ENCODE data around the gene DDX56.
A peak's percentile ranks its signal among the peaks of the same experiment; 100 is the strongest.
"Not testable (repeated sequence)": the region's sequence is repeated elsewhere in the genome, so short reads cannot be mapped to it uniquely, and the experiment has no call there.

The DDX56 gene

GRCh38 chr7:44595934-44596635 is 22.4 kb upstream of the DDX56 start:
- no peak for DNase-seq

- no peak for DNase-seq
Measured at GRCh38 chr7:44590910-44591309, 17.2 kb upstream of the DDX56 start.

- DNase-seq: peak in 2 of 4 experiments; percentile 7 to 16
Measured at GRCh38 chr7:44587843-44588711, 14.4 kb upstream of the DDX56 start.

DNA sequence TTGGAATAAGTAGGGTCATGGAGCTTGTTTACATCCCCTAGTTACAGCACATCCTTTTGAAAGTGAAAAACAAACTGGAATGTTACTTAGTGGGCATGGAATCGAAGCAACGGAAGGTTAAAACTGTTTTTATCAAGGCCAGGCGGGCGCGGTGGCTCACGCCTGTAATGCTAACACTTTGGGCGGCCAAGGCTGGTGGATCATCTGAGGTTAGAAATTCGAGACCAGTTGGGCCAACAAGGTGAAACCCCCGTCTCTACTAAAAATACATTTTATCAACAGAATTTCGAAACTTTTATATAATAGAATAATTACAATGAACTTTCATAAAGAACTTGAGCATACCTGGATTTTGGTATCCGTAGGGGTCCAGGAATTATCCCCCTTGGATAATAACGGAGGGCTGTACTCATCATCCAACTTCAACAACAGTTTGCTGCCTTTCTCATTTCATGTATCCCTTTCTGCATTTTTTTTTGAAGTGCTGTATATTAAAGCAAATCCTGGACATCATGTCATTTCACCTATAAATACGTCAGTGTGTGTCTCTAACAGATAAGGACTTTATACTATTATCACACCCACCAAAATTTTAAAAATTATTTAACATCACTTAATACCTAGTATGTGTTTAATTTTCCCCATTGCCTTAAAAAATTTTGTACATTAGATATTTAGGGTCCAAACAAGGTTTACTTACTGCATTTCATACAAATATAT is 9.6 kb upstream of the DDX56 start:
- no peak for DNase-seq

DNA sequence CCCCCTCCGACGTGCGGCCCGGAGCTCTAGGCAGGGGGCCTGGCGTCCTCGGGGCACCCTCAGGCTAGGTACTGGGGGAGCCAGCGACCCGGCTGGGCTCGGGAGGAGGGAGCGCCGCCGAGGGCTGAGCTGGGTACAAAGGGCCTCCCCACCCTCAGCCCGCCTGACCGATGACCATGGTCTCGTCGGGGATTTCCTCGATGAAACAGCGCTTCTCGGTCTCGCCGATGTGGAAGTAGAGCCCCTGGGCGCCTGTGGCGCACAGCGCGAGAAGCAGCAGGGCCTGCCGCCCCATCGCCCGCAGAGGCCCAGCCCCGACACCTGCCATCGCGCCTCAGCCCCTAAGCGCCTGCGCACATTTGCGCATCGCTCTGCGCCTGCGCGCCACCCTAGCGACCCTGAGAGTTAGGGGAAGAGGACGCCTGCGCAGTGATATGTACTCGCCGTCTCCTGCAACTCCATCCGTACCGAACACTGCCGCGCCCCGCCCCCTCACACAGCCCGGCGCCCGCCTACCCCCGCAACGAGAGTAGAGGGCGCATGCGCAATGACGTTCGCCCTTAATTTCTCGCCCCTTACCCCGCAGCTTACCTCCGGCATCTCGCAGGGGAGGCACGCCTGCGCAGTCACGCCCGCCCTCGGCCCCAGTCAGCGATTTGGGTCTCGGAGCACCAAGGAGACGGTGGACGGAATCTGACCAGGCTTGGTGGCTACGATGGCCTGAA is 8.3 kb upstream of the DDX56 start, which contains the start of gene TMED4:
TSS of gene TMED4 (minus strand) at position 353 of the 725 bp plus-strand sequence. CDS start at position 328, 25 bp downstream.
- peak; percentile 99 to 100 (median 100) for DNase-seq

- DNase-seq: peak in 3 of 4 experiments; percentile 17 to 33 (median 28)
Measured at GRCh38 chr7:44580945-44581878, 7.5 kb upstream of the DDX56 start.

DNA sequence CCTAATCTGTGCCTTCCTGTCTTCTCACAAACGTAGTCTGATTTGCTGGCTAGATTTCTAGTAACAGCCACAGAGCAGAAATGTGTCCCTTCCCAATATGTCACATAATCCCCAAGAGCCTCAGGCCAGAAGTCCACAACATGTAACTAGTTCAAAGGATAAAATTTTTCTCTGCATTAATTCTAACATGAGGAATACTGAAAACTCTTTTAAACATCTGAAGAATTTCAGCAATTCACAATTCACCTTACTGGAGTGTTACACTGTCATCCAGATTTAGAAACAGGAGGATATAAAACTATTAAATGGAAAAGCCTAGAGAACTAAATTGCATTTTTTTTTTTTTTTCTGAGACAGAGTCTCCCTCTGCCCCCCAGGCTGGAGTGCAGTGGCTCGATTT is 2.5 kb upstream of the DDX56 start:
- no peak for DNase-seq

DNA sequence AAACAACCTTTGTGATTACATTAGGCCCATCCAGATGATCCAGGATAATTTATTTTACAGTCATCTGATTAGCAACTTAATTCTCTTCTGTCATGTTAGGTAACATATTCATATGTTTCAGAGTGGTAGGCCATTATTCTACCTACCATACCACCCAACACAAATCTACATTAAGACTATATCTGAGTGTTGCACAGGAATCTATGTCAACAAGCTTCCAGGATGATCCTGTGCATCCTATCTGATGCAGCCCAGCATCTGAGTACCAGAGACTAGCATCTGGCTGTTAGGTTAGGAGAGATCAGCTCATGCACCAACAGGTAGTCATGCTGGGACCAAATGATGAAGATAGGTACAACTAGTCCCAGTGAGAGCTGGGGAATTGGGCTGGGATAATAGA is 1.3 kb upstream of the DDX56 start:
- no peak for DNase-seq

DNA sequence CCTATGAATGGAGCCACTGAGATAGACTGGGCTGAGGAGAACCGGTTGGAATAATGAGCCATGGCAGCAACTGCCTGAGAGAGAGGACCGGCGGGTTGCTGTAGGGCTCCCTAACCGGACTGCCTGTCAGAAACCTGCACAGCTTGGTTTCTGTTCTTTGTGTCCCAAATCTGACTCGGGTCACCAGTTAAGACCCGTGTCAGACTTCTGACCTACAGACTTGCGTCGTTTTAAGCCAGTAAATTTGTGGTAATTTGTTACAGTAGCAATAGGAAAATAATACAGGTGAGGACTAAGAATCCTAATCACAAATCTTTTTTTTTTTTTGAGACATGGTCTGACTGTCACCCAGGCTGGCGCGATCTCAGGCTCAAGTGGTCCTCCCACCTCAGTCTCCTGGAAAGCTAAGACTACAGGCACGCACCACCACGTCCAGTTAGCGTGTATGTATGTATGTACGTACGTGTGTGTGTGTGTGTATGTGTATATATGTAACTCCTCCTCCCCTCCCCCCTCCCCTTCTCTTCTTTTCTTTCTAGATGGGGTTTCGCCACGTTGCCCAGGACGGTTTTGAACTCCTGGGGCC is 672 bp upstream of the DDX56 start:
- DNase-seq: no peak

- no peak for DNase-seq
Measured at GRCh38 chr7:44572771-44573170, 937 bp downstream of the DDX56 start.

DNA sequence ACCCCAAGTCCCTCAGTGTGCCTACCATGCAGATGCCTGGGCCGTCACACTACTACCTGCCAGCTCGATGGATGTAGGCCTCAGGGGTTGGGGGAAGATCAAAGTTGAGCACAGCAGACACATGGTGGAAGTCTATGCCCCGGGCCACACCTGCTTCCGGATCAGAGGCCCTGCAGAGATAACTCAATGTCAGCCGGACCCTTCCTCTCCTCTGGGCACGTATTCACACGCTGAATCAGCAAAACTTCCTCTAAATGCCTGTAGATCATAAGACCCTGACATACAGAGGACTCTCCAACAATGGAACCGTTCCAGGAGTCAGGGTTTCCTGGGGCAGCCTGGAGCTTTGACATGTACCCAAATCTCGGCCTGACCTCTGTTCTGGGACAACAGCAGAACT is 3.7 kb downstream of the DDX56 start:
- DNase-seq: no peak

DNA sequence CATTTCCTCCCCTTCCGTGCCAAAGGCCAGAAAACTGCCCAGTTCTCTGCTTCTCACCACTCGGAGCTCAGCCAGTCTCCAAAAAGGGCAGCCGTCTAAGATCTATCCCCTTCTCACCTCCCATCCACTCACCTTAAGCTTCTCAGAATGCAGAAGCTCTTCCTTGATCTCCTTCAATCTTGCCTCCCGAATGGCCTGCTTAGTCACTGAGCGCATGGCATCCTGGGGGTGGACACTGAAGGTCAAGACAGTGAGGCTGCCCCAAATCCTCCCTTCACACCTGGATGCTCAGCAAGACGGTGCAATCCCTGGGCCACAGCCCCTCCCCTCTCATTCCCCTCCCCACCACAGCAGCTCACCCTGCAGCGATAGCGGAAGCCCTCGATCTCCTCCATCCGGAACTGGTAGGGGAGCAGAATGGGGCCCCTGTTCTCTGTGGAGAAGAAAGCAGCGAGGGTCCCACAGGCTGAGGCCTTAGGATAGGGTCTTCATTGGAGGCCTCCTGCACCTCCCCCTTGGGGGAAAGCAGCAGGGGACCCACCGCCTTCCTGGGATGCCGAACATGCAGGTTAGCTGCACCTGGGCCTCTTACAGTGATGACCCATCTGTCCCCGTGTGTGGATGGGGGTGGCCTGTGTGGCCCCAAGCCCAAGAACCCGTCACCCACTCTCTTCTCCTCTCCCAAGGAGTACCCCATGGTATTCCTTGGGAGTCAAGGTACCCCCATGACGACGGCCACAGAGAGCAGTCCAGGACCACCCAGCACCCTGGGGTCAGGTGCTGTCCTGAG is 4.7 kb downstream of the DDX56 start:
- DNase-seq: no peak

- DNase-seq: no peak
Measured at GRCh38 chr7:44567884-44568283, 5.8 kb downstream of the DDX56 start.

- DNase-seq: no peak
Measured at GRCh38 chr7:44566680-44567079, 7.0 kb downstream of the DDX56 start.

GRCh38 chr7:44565795-44566559 is 7.7 kb downstream of the DDX56 start:
- no peak for DNase-seq

- DNase-seq: peak in 3 of 4 experiments; percentile 22 to 53 (median 36)
Measured at GRCh38 chr7:44565097-44565794, 8.5 kb downstream of the DDX56 start.

DNA sequence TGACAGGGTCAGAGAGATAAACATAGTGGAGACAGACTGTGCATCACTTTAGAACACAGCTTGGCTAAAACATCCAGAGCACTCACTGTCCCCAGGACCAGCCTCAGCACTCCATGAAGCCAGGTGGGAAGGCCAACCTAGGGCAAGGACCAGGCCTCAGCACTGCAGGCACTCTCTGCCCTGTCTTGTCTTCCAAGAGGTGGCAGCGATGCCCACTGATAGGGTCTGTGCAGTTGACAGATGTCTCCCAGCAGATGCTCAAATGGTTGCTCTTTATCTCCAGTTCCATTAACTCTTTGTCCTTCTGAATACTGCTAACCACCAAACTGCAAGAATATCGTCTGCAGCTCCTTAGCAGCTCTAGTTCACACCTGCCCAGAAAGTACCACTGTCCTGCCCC is 9.1 kb downstream of the DDX56 start:
- no peak for DNase-seq

- no peak for DNase-seq
Measured at GRCh38 chr7:44563171-44563679, 10.5 kb downstream of the DDX56 start.

GRCh38 chr7:44562622-44562962 is 11.1 kb downstream of the DDX56 start:
- DNase-seq: not testable (repeated sequence)

Measured in activated naive CD4-positive, alpha-beta T cell (primary cell).